NCI-H1105 (cell line): ENCODE measurements around the gene OR2L3.
"Not testable (repeated sequence)": the region's sequence is repeated elsewhere in the genome, so short reads cannot be mapped to it uniquely, and the experiment has no call there.

Source experiments
- DNase-seq: peaks from one replicate; lab custom pipeline; 2025; lab: John Stamatoyannopoulos, UW

The OR2L3 gene, protein sequence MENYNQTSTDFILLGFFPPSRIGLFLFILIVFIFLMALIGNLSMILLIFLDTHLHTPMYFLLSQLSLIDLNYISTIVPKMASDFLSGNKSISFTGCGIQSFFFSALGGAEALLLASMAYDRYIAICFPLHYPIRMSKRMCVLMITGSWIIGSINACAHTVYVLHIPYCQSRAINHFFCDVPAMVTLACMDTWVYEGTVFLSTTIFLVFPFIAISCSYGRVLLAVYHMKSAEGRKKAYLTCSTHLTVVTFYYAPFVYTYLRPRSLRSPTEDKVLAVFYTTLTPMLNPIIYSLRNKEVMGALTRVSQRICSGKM

DNA sequence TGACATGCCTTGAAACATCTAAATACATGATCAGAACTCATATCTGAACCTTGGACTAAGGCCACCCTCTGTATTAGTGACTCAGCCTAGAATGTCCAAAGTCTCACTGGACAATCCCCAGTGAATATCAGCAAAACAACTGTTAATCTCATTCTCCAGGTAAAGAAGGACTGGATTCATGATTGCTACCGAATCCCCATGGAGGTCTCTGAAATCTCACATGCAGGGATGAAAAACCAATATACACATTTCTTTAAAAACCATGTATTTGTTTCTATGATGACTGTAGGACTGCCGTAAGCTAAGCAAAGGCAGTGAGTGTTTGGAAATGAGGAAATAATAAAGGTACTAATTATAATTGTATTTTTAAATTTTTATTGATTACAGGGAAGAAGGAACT lies at the start of gene OR2L3:
Gene OR2L3, plus strand, starts transcription at position 301 of the 400 bp plus-strand sequence. CDS start 13,846 bp downstream, outside the sequence.
- no peak for DNase-seq

DNA sequence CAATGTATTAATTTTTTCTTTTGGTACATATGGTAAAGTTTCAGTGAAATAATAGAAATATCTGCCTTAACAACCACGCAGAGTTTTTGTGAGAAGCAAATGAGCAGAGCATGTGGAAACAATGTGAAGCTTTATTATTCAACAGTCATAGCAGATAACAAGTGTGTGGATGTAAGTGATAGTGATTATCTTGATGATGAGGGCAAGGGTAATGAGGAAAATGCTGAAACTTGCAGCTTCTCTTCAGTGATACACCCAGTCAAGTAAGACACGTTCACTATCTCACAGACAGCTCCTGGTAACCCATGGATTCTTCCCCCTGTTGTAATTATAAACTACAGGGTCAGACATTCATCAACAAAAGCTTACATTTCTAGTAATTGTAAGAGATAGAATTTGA lies 47.8 kb upstream of the OR2L3 start:
- no peak for DNase-seq

DNA sequence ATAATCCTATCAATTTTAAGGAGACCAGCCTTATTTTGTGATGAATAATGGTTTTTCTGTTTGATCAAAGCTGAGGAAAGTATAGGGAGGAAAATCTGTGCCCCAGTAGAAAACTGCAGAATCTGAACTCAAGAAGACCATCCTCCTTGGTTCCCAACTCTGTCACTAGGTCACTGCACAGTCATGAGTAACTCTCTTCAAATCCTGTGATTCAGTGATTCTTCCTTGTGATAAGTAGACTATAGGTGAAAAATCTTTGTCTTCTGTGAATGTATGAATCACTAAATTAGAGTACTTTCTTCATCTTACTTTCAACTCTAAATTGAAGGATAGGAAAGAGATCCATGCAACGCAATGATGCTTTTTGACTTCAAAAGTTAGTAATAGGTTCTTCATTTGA lies 46.5 kb upstream of the OR2L3 start:
- DNase-seq, result no peak

DNA sequence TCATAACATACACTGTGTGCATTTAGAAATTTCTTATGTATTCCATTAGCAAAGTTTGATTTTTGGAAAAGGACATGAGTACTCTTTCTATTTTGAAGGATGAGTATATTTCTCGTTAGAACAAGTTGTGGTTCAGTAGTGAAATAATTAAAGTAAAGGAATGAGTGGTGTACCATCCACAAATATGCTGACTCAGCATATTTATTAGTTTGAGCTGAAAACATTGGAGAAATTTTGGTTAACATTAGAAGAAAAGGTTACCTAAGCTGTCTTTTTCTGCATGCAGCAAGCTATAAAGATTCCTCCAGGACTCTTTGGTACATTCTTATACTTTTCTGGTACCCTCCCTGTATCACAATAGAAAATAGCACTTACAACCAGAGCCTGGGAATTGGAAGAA lies 38.9 kb upstream of the OR2L3 start:
- DNase-seq, result no peak

DNA sequence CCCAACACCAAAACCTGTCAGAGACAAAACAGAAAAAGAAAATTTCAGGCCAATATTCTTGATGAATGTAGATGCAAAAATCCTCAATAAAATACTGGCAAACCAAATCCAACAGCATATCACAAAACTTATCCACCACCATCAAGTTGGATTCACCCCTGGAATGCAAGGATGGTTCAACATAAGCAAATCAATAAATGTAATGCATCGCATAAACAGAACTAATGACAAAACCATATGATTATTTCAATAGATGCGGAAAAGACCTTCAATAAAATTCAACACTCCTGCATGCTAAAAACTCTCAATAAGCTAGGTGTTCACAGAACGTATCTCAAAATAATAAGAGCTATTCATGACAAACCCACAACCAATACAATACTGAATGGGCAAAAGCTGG lies 37.0 kb upstream of the OR2L3 start:
- DNase-seq, result no peak

DNA sequence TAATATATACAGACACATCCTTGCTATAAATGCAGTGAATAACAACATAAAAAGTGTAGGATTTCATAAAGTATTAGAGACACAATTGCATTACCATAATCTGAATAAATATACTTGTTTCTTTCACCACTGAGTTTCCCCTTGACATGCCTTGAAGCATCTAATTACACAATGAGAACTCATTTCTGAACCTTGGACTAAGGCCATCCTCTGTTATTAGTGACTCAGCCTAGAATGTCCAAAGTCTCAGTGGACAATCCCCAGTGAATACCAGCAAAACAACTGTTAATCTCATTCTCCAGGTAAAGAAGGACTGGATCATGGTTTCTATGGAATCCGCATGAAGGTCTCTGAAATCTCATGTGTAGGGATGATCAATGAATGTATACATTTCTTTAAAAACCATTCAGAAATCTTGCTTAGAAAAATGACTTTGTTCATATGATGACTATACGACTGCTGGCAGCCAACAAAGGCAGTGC lies 33.4 kb upstream of the OR2L3 start, which contains the start of gene OR2L5:
Gene OR2L5, plus strand, starts transcription at position 432 of the 482 bp plus-strand sequence. CDS start 8,288 bp downstream, outside the sequence.
- DNase-seq, result no peak

DNA sequence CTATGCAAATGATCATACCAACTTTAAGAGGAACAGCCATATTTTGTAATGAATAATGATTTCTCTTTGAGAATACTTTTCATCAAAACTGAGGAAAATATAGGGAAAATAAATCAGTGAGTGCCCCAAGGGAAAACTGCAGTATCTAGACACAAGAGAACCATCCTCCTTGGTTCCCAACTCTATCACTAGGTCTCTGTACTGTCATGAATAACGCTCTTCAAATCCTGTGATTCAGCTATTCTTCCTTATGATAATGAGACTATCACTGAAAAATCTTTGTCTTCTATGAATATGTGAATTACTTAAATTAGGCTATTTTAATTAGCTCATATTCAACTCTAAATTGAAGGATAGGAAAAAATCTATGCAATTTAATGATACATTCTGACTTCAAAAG lies 30.8 kb upstream of the OR2L3 start:
- DNase-seq, result no peak

DNA sequence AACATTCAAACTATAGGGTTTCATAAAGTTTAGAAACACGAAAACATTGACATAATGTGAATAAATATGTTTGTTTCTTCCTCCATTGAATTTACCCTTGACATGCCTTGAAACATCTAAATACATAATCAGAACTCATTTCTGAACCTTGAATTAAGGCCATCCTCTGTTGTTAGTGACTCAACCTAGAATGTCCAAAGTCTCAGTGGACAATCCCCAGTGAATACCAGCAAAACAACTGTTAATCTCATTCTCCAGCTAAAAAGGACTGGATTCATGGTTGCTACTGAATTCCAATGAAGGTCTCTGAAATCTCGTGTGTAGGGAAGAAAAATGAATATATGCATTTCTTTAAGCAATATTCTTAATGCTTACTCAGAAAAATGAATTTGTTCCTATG lies 16.9 kb upstream of the OR2L3 start, which contains the start of gene OR2L2:
Gene OR2L2, plus strand, starts transcription at position 301 of the 400 bp plus-strand sequence. CDS start 8,198 bp downstream, outside the sequence.
- DNase-seq, result no peak

DNA sequence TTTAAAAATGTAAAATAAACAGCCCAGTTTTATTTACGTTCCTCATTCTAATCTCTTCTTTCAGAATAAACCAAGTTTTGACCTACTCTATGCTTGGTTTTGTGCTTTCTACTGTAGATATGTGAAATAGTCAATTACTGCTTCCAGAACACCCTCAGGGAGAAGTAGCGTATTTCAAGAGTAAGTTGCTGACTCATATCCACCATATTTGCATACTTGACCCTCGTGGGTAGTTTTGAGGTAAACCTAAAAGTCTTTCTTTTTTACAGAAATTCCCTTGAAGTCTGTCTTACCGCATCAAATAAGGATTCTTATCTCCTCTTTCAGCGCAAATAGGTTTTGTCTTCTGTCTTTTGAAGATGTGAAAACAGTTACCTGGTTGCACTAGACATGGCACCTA lies 1.4 kb upstream of the OR2L3 start:
- DNase-seq, result no peak

DNA sequence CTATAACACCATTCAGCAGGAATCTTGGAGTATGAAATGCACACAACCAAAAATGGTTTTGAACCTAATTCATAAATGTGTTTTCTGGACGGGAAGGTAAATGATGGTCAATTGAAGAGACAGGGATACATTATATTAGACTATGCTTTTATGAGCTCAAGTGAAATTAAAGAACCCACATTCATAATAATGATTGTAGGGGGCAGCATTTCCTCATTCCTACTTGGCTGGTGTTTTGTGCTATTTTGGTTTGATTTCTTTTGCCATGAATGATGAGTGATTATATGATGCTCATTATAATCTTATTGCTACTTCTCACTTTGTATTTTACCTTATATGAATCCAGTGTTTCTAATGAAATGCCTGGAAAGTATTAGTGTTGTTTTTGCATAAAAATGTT lies 372 bp downstream of the OR2L3 start:
- DNase-seq, result no peak

DNA sequence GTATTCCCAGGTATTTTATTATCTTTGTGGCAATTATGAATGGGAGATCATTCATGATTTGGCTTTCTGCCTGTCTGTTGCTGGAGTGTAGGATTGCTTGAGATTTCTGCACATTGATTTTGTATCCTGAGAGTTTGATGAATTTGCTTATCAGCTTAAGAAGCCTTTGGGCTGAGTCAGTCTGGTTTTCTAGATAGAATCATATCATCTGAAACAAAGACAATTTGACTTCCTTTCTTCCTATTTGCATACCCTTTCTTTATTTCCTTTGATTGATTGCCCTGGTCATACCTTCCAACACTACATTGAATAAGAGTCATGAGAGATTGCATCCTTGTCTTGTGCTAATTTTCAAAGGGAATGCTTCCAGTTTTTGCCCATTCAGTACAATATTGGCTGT lies 8.0 kb downstream of the OR2L3 start:
- no peak for DNase-seq

DNA sequence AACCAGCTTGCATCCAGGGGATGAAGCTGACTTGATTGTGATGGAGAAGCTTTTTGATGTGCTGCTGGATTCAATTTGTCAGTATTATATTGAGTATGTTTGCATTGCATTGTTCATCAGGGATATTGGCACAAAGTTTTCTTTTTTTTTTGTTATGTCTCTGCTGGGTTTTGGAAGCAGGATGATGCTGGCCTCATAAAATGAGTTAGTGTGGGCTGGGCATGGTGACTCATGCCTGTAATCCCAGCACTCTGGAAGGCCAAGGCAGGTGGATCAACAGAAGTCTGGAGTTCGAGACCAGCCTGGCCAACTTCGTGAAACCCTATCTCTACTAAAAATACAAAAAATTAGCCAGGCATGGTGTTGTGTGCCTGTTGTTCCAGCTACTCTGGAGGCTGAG lies 8.6 kb downstream of the OR2L3 start:
- DNase-seq, result no peak

DNA sequence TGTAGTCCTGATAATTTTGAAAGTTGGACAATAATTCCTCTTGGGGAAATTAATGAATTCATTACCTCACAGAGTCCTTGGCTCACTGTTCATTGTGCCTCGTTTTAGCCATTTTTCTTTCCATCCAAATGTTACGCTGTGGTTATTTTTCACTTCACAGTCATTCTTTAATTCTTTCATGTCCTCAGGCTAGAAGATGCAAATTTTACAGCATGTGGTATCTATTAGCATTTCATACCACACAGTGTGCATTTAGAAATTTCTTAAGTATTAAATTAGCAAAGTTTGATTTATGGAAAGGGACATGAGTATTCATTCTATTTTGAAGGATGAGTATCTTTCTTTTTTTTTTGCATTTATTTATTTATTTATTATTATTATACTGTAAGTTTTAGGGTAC lies 18.4 kb downstream of the OR2L3 start:
- no peak for DNase-seq

DNA sequence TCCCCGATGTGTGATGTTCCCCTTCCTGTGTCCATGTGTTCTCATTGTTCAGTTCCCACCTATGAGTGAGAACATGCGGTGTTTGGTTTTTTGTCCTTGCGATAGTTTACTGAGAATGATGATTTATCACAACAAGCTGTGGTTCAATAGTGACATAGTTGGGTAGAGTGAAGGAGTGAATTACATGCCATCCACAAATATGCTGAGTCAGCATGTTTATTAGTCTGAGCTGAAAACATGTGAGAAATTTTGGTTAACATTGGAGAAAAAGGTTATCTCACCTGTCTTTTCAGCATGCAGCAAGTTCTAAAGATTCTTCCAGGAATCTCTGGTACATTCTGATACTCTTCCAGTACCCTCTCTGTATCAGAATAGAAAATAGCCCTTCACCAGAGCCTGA lies 19.0 kb downstream of the OR2L3 start:
- no peak for DNase-seq

DNA sequence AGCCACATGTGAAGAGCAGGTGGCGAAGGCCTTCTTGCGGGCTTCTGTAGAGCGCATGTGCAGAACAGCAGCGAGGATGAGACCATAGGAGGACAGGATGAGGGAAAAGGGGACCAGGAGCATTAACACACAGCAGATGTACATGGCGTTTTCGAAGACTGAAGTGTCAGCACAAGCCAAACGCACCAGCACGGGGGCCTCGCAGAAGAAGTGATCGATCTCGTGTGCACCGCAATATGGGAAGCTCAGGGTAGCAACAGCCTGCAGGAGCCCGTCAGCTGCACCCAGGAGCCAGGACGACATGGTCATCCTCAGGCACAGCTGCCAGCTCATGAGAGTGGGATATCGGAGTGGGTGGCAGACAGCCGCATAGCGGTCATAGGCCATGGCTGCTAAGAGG lies 37.2 kb downstream of the OR2L3 start:
- not testable (repeated sequence) for DNase-seq

DNA sequence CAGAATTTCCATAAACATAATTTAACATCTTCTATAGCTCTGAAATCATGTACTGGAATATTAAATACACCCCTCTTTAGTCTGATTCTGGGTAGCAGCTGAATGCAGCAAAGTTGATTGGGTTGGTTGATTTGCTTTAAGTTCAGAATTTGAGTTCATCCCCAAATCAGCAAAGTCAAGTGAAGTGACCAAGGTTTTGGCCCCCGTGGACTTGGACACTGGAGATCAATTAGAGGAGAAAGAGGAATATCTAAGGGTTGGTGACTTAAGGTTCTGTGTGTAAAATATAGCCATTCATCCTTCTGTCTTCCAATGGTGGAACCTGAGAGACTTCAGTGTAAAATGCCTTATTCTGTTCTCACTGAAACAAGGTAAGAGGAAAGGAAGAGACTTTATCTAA lies 48.2 kb downstream of the OR2L3 start, which contains the start of gene OR2L13:
Gene OR2L13, plus strand, starts transcription at position 301 of the 400 bp plus-strand sequence. CDS start 4,192 bp downstream, outside the sequence.
- DNase-seq, result no peak

DNA sequence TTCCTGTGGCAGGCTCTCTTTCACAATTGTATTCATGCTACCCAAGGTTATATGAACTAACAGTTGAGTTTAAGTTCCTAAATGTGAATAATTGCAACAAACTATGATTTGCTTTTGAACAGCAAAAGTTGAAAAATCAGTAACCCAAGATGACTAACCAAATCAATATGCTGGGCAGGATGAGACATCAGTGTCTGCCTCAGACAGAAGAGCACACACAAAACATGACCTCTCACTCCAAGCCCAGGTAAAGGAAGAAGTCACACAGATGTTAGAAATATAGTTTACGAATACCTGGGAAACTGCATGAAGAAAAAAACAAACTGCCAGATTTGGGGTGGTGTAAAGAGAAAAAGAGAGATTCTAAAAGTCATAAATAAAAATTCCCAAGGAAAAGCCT lies 51.9 kb downstream of the OR2L3 start:
- no peak for DNase-seq

DNA sequence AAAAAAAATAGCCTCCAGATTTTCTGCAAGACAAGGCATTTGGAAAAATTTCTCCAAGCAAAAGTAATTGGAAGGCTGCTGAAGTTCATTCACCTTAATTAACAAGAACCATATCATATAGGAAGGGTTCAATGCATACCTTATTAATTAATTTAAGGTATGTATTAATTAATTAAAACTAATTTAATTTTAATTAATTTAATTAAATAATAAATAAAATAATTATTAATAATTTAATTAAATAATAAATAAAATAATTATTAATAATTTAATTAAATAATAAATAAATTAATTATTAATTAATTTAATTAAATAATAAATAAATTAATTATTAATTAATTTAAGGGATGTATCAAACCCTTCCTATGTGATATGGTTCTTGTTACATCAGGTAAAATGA lies 56.2 kb downstream of the OR2L3 start:
- DNase-seq, result no peak

DNA sequence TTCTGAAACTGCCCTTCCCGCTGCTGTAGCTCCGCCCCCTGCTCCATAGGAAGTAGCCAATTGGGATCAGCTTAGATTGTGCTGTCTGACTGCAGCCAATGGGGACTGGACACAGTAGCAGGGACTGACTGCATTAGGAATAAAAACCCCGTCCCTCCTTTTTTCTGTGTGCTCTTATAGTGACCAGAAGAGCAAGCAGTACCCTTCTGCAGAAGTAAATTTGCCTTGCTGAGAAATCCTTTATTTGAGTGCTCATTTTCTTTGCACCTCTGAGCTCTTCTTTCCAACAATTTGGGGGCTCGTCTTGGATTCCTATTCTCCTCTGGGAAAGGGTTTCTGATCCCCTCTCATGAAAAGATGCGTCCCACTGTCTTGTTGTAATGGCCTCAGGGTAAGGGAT lies 64.5 kb downstream of the OR2L3 start:
- DNase-seq, result no peak
